Measurements from ENCODE around the gene BEST4.
"Not testable (repeated sequence)": the region's sequence is repeated elsewhere in the genome, so short reads cannot be mapped to it uniquely, and the experiment has no call there.

BEST4 gene

DNA sequence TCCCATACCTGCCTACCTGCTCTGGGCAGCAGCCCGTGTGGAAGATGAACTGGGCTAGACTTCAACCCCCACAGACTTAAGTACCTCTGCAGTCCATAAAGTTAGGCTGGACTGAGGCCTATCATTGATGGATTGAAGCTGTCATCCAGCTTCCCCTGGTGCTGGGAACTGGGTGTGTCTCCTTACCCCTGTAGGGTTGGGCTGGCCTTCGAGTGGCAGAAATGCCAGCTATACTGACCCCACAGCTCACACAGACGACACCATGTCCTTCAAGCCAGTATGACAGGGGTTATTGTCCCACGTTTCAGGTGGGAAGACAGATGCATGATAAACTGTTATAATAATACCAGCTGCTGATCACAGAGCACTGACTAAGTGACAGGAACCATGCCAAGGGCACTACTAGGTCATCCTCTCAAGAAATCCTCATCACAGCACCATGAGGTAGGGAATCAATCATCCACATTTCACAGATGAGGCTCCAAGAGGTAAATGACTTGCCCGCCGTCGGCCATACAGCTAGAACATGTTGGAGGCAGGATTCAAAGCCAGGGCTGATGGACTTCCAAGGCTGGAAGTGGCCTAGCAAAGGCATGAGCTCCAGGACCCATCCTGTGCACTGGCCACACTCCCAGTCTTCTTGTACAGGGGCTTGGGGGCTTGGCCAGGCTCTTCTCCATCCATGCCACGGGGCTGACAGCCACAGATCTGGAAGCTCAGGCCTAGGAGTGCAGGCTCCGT, at the start of gene BEST4:
TSS of gene BEST4 (minus strand) at position 51 of the 741 bp plus-strand sequence. CDS start 465 bp downstream, outside the sequence.
- no peak for DNase-seq (ENCODE audit: low read depth in 2 of 2)

DNA sequence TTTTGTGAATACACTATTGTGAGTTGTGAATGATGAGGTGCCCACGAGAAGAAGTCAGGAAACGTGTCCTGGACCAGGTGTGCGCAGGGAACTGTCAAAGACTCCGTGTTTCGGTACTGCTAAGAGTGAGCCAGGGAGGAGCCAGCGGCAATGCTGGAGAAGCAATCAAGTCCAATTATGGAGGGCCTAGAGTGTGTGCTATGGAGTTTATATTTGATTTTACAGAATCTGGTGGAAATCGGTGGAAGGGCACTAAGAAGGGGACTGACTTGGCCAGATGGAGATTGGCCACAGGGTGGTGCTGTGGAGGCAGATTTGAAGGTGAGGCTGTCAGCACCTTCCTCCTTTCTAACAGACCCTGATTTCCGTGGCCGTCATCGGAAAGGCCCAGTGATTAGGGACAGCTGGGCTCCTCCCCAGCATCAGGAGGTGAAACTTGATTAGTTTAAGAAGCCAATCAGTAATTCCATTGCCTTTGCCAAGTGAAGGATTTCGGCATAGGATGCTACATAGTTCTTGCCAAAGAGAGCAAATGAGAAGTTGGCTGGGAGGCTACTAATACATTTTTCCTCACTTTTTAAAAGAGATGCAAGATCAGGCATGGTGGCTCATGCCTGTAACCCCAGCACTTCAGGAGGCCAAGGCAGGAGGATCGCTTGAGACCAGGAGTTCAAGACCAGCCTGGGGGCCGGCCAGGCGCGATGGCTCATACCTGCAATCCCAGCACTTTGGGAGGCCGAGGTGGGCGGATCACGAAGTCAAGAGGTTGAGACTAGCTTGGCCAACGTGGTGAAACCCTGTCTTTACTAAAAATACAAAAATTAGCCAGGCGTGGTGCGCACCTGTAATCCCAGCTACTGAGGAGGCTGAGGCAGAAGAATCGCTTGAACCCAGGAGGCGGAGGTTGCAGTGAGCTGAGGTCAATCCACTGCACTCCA, 48.0 kb upstream of the BEST4 start:
- peak; percentile 65 to 85 for DNase-seq (ENCODE audit: low read depth in 2 of 2)

DNA sequence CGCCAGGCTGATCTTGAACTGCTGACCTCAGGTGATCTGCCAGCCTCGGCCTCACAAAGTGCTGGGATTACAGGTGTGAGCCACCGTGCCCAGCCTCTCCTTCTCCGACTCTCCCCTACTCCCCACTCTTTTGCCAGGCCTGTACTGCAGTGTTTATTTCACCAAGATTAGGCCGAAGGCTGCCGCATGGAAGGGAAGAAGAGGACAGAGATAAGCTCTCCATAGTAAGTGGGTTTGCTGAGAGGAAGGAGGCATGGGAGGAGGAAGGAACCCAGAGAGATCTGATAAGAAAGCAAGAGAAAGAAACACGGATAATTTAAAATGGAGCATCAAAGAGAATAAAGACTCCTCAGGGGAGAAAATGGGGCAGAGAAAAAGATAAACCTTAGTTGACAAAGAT, 46.4 kb upstream of the BEST4 start:
- DNase-seq (ENCODE audit: low read depth in 2 of 2), result no peak

DNA sequence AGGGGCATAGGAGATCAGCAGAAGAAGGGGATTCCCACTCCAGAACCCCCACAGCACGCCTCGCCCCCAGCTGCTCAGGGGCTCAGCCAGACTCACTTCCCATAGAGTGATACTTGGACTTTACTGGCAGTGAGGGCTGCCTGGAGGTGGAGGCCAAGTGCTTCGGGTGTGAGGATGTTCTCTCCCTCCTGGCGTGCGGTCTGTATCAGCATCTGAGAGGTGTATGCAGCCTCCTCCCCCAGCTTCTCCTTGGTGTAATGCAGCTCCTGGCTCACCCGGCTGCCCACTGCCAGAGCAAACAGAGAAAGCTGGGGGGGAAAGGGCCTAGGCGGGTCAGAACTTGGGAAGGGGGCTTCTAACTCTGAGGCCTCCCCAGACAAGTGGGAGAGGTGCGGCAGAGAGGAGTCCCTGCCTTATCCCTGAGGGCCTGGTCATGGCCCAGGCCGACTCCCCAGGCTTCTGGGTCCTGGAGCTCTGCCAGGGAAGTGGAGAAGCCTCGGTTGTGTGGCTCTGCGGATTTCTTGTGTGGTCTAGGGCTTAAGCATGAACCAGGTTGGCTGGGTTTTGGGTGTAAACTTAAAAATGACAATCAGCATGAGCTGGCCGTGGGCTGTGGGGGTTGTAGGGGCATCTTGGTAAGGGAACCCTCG, 44.2 kb upstream of the BEST4 start:
- no peak for DNase-seq (ENCODE audit: low read depth in 2 of 2)

DNA sequence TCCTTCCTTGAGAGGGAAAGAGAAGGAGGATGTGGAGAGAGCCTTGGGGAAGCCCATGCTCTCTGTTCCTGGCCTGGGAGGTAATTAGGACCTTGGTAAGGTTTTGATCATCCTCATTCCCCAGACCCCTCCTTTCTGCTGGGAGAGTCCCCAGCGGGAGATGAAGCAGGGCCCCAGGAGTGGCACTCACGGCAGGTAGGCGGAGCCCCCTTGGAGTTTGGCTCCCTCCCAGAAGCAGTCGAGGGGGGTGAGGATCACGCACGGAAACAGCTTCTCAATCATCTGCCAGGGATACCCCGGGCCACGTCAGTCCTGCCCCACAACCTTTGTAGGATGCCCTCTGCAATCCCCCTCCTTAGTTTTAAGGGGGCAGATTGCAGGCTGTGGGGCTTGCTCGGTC, 43.5 kb upstream of the BEST4 start:
- no peak for DNase-seq (ENCODE audit: low read depth in 2 of 2)

DNA sequence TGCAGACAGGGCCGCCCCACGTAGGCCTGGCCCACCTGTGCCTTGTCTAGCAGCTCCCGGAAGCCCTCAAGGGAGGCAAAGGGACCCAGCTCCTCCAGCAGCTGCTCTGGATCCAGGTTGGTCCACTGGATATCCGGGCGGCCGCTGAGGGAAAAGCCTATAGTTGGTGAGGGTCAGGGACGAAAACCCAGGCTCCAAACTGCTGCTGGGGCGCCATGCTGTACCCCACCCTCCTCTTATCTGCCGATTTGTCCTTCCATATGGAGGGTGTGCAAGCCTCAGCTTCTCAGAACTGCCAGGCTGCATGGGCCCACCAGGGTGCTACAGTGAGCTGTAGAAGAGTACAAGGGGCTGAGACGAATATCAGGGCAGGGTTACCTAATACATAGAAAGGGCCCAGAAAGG, 42.9 kb upstream of the BEST4 start:
- DNase-seq (ENCODE audit: low read depth in 2 of 2), result no peak

DNA sequence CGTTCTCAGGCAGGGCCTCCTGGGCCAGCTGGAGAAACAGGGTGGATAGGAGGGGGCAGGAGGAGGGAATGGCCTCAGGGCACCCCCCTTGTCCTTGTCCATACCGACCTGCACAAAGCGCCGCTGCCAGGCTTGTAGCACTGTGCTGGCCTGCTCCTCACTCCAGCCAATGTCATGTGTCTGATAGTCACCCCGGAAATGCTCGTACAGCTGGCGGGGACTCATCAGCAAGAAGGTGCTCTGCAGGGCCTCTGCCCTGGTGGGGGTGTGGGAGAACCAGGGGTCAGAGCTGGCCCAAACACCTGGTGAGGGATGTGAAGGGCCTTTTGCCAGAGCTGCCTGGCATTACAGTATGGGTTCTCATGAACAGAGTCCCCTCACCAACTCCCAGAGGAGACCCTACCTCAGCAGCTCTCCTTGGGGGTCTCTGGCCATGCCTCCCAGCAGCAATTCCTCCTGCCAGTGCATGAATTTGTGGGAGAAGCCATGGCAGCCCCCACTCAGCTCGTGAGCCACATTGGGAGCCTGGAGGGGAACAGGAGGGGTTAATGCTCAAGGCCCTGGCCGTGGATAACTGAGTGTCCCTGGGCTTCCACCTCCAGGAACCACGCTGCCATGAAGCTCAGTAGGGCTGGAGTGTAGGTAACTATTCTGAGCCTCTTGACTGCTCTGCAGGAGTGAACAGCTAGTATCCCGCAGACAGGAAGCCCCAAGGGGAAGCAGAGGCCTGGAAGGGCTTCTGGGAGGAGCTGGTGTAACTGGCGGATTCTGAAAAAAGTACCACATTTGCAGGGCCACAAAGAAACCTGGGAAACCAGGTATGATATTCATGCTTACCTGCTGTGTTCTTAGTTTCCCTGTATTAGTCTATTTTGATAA, 41.8 kb upstream of the BEST4 start:
- no peak for DNase-seq (ENCODE audit: low read depth in 2 of 2)

DNA sequence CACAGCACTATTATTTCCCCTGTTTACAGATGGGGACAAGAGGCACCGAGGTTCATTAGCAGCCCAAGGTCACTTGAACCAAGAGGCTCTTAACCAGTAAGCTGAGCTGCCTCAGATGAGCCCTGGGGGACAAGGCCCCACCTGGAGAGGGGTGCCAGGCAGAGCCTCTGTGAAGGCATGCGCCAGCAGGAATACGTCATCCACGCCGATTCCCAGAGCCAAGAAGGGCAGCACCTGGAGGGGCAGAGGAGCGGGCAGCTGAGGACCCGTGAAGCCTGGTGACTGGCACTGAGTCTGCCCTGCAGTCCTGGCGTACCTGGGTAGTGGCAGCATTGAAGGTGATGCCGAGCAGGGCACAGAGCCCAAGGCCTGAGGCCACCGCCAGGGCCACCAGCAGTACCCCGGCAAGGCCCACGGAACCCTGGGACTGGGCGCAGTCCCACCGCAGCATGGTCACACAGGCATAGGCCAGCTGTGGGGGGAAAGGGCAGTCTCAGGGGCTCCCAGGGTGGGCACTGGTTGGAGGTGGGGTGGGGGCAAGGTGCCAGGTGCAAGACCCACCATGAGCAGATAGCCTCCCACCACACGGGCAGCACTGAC, 41.0 kb upstream of the BEST4 start:
- DNase-seq (ENCODE audit: low read depth in 2 of 2), result no peak

DNA sequence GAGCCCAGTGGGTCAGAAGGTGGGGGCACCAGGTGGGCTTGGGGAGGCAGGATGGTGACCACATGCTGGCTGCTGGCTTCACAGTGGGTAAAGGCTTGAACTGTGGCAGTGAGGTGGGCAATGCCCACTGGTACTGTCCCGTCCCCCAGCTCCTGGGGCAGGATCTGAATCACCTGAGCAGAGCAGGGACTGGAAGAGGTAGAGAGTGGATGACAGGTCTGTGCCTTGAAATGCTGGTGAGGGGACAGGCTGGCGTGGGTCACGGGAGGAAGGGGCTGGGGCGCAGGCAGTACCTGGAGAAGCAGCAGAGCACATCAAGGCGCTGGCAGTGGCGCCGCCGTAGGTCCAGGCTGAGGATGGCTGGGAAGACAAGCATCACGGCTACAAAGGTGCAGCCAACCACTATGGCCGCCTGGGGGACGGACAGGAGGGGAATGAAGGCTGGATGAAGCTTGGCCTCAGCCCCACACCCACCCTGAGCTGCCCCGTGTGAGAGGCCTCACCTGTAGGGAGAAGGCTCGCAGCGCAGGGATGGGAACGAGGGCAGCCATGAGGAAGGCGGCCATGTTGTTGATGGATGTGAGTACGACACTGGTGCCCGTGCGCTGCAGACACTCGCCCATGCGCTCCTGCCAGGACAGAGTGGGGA, 40.2 kb upstream of the BEST4 start:
- DNase-seq (ENCODE audit: low read depth in 2 of 2), result no peak

DNA sequence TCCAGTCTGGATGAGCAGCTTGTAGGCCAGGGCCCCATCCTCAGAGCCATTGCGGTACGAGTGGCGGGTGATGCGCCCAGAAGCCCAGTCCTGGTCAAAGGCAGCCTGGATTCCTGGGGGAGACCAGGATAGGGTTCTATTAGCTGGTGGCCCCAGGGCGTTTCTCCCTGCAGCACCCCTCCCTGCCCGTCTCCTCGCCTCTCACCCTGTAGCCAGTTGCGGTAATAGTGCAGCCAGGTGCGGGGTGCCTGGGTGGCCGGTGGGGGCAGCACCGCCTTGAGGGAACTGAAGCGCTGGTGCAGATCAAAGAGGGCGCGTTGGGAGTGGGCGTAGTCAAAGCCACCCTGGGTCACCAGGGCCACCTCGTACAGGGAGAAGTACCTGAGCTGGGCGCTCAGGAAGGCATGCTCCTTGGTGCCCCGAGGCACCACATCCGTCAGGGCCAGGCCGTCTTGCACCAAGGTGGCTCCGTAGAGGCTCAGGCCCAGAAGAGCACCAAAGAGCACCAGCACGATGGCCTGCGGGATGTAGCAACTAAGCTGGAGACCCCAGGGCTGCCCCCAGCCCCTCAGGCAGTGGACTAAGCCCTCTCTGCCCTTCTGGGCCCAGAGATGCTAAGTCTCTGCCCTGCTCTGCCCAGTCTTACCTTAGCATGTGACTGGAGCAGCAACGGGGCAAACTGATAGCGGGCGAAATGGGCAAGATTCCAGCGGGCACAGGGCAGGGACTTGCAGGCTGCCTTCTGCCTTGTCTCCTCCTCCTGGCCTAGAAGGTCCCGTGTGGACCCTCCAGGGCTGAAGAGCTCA, 39.4 kb upstream of the BEST4 start:
- DNase-seq (ENCODE audit: low read depth in 2 of 2), result no peak

DNA sequence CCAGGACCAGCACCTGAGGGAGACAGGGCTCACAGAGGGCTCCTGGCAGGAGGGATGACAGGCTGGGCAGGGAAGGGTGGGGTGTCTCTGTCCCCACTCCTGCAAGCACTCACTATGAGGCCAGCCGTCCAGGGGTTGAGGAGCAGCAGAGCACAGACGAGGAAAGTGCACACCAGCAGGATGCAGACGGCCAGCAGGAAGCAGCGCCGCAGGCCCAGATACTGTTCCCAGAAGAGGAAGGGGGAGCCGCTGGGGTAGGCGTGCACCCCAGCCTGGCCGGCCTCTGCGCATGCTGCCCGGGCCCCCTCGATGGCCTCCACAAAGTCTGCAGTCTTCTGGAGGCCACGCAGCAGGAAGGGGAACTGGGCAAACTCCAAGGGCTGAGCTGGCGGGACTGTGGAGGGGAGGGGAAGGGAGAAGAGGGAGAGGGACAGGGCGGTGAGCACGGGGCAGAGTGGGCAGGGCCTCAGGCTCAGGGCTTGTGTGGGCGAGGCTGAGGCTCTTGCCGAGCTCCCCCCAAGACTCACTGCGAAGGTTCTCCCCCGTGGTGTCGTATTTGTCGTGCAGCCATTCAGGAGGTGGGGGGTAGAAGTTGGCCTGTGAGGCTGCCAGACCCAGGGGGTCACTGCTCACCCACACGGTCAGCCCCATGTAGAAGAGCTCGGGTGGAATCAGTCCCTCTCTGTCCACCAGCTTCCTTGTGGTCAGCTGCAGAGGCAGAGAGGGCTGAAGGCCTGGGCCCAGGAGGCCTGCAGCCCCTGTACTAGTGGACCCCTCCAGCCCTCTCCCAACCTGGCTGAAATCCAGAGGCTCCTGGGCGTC, 38.6 kb upstream of the BEST4 start:
- no peak for DNase-seq (ENCODE audit: low read depth in 2 of 2)

DNA sequence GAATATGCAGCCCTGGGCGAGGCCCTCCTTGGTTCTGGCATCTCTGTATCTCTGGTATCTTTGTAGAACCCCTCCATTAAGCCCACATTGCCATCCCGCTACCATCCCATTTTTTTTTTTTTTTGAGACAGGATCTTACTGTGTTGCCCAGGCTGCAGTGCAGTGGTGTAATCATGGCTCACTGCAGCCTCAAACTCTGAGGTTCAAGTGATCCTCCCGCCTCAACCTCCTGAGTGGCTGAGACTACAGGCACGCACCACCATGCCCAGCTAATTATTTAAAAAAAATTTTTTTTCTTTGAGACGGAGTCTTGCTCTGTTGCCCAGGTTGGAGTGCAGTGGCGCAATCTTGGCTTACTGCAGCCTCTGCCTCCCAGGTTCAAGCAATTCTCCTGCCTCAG, 36.4 kb upstream of the BEST4 start:
- DNase-seq (ENCODE audit: low read depth in 2 of 2), result not testable (repeated sequence)

DNA sequence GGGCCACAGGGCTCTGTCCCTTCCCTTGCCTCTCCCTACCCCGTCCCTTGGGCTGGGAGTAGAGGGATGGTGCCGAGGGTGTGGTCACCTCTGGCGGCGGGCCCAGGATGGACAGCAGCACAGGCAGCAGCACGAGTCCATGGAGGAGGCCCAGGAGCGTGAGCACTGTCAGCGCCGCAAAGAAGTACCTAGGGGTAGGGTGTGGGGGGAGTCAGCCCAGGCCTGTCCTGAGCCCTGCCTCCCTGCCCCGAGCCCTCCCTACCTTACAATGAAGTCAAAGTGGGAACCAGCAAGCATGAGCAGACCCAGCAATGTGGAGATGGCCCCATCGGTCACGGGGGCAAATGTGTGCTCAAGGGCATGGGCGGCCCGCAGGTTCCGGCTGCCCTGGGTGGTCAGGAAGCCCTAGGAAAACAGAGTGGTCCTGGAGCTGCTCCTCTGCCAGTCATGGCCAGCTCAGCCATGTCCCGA, 35.0 kb upstream of the BEST4 start:
- DNase-seq (ENCODE audit: low read depth in 2 of 2), result no peak

DNA sequence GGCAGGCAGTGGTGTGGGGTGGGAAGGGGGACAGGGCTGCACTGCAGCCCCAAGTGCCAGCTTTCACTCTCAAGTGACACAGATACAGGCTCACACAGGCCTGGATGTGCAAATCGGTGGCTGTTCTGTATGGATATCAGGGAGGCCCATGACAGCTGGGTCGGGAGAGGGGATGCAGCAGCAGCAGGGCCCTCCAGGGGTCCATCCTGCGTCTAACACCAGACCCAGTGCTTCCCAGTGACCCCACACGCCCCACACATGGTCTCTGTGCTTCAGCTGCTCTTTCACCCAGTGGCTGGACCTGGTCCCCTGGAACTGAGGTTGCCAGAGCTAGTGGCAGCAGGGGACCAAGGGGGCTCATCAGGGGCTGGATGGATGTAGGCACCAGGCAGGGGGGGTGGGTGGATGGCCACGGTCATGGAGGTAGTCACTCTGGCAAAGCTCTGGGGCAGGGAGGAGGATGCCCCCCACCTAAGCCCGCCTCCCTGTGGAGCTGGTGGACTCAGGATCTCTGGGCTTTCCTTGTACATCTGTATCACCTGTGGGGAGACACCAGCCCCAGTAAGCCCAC, 34.2 kb upstream of the BEST4 start:
- no peak for DNase-seq (ENCODE audit: low read depth in 2 of 2)

DNA sequence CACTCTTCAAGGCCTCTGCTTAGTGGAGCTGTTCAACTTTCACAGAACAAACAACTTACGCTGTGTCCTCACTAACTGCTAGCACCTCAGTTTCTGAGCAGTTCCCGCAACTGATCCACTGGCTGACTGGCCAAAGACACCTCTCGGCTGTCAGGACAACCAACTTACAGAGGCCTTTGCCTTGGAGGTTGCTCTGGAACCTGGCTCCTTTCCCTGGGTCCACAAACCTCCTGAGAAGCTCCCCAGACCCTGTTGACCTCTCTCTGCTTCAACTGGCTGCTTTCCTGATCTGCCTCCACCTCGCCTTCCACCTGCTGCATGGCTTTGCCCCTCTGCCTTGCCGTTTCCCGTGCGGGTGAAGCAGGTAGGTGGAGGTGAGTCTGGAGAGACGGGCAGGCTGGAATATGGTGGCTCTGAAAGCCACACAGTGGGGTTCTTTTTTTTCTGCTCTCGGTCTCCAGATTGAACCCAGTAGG, 33.3 kb upstream of the BEST4 start:
- no peak for DNase-seq (ENCODE audit: low read depth in 2 of 2)

DNA sequence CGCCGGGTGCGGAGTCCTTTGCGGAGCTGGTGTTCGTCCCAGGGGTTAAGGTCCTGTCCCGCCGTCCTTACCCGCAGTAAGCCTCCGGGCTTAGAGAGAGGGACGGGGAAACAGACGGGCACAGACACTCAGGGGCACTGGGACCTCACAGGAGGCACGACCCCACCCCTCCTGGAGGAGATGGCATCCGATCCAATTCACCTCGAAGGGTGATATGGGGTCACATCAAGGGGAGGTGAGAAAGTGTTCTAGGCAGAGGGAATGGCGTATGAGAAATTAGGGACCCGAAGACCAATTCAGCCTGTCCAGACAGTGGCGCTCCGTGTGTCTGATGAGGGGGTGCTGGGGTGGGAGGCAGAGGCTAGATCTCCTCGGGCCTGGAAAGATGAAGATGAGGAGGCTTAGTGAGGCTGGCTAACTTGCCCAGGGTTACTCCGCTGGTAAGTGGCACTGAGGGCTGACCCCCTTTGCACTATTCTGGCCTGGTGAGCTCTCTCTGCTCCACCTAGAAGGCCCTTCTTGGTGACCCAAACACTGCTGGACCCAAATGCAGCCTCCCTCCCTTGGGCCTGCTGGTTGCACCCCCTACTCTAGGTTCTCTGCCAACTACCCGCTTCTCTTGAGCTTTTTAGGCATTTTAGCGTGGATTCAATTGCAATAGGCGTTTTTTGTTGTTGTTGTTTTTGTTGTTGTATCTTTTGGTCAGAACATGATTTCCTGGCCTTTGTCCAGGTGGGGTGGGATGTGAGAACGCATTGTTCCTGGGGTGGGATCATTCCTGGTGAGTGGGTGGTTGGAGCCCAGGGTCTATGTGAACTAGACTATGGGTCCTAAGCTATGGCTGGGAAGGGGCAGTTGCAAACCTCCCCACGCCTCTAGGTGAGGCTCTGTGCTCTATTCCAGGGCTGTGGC, 32.6 kb upstream of the BEST4 start:
- DNase-seq (ENCODE audit: low read depth in 2 of 2), result no peak
